ENCODE results near the gene DES.
A peak's percentile ranks its signal among the peaks of the same experiment; 100 is the strongest.

The DES gene

GRCh38 chr2:219459460-219460311 lies 41.5 kb downstream of the DES start:
- TF ChIP-seq CTCF (IDR thresholded peaks at IDR 0.05; ENCODE audit: low read depth, low read length): peak; percentile 98
- no peak for DNase-seq (ENCODE audit: extremely low read depth, low read depth)

GRCh38 chr2:219460424-219460926 lies 42.3 kb downstream of the DES start:
- DNase-seq (ENCODE audit: extremely low read depth, low read depth): no peak
- TF ChIP-seq CTCF (IDR thresholded peaks at IDR 0.05; ENCODE audit: low read depth, low read length): no peak

- no peak for DNase-seq (ENCODE audit: extremely low read depth, low read depth)
- no peak for TF ChIP-seq CTCF (IDR thresholded peaks at IDR 0.05; ENCODE audit: low read depth, low read length)
These were observed 42.9 kb downstream of the DES start for GRCh38 chr2:219461047-219461514.

GRCh38 chr2:219461669-219462068 lies 43.5 kb downstream of the DES start:
- TF ChIP-seq CTCF (IDR thresholded peaks at IDR 0.05; ENCODE audit: low read depth, low read length): no peak
- no peak for DNase-seq (ENCODE audit: extremely low read depth, low read depth)

GRCh38 chr2:219462349-219462748 lies 44.2 kb downstream of the DES start:
- no peak for DNase-seq (ENCODE audit: extremely low read depth, low read depth)
- no peak for TF ChIP-seq CTCF (IDR thresholded peaks at IDR 0.05; ENCODE audit: low read depth, low read length)

- no peak for DNase-seq (ENCODE audit: extremely low read depth, low read depth)
- TF ChIP-seq CTCF (IDR thresholded peaks at IDR 0.05; ENCODE audit: low read depth, low read length): no peak
These were observed 46.3 kb downstream of the DES start for GRCh38 chr2:219464286-219465032.

Measured in AG09319 (cell line).